GM19468 (cell line): ENCODE measurements around the gene FBXO7.

Experiments used
- ATAC-seq: cut with Tn5 transposase; IDR thresholded peaks from one replicate; pipeline ENCODE4 v1.9.1; 2021; ENCODE audit warnings: mild to moderate bottlenecking, moderate library complexity, moderate number of reproducible peaks; ENCODE audit not compliant: unreplicated experiment; ENCODE audit errors: extremely low read depth

The FBXO7 gene

DNA sequence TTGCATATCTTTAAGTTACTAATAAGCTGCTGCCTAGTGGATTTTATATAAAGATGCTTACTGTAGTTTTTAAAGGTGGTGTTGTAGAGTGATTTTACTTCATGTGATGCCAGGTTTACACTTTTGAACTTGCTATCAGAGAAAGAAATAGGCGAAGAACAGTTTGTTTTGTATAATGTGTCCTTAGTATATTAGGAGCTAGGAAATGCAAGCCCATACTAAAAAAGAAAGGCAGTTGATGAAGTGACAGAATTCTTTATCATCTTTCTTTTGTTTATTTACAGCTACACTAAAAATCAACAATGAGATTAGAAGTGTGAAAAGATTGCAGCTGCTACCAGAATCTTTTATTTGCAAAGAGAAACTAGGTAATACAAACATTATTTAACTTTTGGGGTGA, 12.8 kb downstream of the FBXO7 start:
- no peak for ATAC-seq

DNA sequence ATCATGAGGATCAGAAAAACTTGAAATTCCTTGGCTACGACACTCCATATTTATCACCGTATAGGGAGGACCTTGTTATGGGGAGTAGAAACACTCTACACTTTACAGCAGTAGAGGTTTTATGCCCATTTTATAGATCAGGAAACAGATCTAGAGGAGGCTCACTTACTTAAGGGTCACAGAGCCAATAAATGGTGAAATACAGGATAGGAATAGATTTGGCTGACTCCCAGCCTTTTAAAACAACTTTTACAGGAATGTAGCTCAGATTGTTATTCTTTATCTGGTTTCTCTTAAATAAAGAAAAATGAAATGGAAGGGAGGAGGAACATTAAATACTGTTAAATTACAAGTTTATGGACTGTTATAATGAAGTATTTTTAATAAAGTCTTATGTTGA, 14.8 kb downstream of the FBXO7 start:
- no peak for ATAC-seq

DNA sequence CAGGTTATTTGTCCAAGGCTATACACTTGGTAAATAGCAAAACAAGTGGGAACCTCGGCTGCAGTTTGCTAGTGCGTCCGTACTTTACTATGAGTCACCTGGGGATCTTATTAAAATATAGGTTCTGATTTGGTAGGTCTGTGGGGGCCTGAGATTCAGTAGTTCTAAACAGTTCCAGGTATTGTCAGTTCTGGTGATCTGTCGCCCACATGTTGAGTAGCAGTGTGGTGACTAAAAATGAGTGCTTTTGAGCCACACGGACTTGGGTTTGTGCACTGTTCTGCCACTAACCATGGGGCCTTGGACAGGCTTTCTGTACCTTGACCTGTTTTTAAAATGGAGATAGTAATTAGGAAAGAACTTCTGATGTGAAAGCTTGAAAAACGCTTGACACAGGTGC, 15.7 kb downstream of the FBXO7 start:
- no peak for ATAC-seq

DNA sequence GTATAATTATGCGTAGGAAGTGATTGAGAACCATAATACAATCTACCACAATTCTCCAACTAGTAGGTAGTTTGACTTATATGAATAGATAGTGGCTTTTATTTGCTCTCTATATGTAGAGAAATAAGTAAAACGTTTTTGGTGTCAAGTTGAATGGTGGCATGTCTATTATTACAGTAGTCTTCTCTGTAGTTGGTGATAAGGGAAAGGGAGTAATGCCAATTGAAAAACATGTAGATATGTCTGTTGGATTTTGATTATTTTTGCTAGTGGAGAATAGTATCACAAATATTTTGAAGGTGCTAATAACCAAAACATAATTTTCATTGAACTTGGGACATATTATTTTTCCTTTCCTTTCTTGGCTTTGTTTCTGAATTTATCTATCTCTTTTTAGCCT, 17.5 kb downstream of the FBXO7 start:
- no peak for ATAC-seq

DNA sequence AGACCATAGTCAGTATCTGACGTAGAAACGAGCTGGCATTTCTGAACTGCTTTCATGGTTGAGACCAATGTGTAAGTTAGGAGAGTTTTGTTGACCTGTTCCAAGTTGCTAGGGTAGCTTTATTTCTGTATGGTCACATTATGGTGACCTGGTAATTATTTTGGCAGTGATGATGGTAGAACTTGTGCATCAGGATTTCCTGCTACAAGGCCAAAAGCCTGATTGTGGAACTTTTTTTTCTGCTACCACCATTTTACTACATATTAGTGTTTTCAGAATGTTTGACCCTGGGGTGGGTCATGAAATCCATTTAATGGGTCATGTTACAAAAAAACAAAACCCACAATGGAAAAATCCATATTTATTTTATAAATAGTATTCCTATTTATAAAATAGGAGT, 18.9 kb downstream of the FBXO7 start:
- no peak for ATAC-seq

DNA sequence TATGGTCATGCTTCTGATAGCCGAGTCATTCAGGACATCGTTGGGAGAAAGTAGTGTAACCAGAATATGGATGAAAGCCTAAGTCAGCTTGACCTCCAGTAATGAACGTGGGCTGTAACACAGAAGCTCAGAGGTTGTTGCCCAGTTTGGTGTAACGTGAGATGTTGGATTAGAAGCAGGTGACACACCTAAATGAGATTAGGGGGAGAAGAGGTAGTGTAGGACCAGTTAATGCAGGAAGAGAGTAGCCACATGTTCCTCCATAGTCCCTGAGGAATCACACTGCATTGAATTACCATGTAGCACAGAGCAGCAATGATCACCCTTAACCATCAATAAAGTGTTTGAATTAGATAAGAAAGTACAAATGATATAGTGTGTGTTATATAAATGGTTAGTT, 20.4 kb downstream of the FBXO7 start:
- ATAC-seq = no peak

DNA sequence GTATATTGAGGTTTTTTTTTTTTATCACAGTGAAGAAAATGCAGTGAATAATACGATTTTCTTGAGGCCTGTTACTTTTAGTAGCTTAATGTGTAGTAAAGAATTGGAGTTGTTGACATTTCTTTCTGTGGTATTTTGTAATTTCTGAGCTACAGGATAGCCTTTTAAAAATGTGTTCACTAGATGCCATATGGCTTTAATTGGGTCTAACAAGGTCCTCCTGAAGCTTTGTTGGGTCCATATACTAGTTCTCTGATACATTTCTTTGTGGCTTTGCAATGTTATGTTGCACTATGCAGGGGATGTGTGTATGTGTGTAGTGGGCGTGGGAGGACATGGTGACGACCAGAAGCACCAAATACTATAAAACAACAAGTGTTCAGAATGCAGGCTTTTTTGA, 25.1 kb downstream of the FBXO7 start:
- no peak for ATAC-seq

DNA sequence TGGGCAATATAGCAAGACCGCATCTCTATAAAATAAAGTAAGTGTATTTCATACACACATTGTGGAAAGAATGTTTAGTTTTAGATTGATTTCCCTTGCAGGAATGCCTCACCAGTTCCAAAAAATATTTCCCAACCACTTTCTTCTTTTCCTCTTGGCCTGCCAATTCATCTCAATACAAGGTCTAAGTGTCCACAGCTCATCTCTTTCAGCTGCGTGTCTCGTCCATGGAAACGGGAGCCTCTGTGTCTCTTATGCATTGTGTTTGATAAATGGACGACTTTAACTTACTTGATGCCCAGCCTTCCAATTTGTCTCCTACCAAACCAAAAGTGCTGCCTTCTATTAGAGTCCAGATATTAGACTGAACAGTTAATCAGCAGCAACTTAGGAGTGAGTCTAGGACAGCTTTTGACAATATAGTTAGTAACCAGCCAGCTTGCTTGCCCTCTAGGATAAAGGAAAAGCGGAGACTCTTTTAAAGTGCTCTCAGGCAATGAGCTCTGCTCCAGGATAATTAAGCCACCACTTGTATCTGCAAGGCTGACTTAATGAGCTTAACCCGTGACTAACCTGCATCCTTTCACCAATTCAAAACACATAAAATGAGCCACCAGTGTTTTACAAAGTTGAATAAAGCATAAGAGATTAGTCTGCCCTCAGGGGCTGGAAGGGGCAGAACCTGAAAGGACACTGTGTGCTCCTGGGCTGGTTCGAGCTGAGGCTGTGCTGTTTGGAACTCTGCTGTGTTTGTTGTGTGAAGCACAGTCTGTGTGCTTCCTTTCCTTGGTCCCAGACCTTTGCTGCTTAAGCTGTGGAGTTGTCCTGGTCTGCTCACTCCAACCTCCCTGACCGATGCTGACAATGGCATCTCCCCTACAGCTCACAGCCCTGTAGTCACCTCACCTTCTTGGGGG, 27.5 kb downstream of the FBXO7 start:
- ATAC-seq = no peak

DNA sequence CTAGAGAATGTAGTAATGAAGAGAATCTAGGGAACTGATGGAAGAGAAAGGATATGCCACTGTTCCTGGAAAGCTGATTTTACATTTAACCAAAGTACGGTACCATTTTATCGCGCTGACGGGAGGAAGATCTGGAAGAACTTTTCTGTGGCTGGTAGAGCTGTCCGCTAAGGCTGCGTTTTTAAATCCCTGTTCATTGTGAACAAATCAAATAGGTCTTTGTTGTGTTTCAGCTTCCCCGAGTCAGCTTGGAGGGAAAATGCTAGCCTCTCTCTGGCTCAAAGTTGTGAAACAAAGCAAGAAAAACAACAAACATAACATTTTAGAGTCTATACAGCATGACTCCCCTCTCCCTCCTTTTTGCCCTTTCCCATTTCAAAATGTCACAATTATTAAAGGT, 34.4 kb downstream of the FBXO7 start:
- no peak for ATAC-seq

DNA sequence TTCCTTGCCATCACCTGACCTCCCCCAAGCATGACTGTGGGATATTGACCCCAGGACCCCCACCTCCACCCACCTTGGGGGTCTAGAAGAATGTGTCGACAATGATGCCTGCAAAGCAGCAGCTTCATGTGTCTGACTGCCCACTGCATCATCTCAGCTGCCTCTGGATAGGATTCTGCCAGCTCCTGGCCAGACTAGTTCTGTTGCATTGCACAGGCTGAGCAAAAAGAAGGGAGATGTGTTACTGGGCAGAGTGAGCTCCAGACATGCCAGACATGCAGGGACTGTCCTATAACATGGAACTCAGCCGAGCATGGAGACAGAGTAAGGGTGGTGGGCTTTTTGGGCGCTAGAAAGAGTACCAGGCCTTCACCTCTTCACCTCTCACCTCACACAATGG, 36.7 kb downstream of the FBXO7 start:
- no peak for ATAC-seq

DNA sequence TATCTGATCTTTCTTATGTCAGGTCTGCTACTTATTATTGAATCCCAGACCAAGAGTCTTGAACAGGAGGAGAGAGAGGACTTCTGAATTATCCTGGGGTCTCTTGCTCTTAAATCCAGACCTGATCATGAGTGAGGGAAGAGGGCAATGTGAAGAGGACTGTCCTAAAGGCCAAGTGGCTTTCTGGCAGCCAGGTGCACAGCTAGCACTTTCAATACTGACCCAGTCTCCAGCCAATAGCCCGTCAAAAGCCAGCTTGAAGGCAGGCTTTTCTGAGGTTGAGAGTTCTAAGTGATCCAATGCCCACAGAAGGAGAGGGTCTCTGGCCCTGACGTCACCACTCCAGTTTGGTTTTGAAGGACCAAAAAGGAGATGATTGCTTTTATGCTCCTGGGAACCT, 37.2 kb downstream of the FBXO7 start:
- ATAC-seq = no peak

DNA sequence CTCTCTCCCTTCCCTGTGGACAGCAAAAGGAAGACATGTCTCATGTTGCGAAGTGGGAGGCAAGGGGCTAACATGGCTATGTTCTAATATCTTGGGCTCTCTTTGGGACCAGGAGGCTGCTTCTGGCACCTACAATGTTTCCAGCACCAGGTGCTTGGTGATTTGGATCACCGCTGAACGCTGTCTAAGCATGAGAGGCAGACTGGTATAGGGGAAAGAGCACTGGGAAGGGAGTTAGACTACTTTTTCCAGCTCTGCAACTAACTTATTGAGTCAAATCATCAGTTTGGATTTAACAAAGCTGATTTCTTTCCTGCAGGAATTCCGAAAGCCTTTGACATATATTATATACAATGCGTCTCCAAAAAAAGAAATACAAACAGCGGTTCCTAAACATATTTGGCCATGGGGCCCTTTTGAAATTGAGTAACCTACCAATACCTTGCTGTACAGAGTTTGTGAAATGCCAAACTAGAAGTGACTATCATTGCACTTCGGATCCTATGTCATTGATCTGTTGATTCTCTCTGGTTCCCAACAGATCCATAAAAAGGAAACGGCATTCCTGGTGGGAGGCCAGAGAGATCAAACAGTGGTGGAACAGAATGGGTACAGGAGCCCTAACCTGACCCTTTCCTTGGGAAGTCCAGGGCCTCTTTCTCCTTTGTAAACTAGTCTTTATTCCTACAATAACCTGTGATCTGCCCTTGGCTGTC, 37.8 kb downstream of the FBXO7 start:
- ATAC-seq = no peak

DNA sequence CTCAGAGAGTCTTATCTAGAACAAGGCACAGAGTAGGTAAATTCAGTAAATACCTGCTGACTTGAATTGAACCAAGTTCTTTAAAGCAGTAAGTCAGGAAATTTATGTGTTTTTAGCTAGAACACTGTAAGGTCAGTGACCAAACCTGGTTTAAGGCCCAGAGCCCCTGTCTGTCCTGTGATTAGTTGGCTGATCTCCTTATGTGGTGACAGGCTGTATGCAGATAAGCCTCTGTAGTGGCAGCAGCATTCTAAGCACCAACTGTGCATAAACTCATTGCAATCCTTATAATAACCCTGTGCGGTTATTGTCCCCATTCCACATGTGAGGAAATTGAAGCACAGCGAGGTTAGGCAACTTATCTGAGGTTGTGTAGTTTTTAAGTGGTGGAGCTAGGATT, 40.5 kb downstream of the FBXO7 start:
- no peak for ATAC-seq

DNA sequence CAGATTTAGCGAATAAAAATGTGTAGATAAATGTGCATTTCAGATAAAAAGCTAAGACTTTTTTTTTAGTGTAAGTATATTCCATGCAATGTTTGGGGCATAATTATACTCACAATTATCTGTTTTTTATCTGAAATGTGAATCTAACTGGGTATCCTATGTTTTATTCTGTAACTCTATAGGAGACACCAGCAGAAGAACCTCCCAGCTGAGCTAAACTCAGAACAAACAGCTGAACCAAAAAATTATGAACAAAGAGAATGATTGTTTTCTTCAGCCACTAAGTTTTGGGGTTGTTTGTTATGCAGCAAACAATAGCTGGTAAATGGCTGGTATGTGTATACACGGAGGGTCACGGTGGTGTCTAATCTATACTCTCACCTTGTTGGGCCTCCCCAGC, 42.9 kb downstream of the FBXO7 start:
- no peak for ATAC-seq

DNA sequence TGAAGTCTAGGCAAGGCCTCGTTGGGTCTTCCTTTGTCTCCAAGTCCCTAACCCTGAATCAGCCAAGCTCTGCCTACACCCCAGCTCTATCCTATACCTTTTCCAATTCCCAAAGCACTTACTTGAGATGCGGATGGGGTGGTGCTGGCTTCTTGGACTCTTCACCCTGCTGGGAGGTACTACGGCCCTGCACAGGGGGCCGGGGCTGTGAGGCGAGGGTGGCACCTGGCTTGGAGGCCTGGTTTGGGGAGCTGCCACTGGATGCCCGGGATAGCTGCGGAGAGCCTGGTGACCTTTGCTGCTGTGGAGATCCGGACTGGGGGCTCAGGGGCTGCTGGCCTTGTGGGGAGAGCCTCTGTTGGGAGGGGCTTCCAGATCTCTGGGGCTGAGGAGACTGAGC, 43.3 kb downstream of the FBXO7 start:
- ATAC-seq = no peak

DNA sequence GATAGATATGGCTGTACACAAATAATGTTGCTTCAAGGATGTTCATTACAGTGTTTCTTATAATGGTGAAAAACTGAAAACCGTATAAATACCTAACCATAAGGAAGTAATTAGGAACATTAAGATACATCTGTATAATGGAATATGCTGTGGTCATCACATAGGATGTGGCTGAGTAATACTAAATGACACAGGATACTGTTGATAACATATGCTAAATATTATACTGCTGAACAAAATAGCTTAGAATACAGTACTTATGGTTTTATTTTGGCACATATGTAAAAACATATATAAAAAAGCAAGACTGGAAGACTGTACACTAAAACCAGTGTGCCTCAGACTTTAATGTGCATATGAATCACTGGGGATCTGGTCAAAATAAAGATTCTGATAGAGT, 43.8 kb downstream of the FBXO7 start:
- no peak for ATAC-seq

DNA sequence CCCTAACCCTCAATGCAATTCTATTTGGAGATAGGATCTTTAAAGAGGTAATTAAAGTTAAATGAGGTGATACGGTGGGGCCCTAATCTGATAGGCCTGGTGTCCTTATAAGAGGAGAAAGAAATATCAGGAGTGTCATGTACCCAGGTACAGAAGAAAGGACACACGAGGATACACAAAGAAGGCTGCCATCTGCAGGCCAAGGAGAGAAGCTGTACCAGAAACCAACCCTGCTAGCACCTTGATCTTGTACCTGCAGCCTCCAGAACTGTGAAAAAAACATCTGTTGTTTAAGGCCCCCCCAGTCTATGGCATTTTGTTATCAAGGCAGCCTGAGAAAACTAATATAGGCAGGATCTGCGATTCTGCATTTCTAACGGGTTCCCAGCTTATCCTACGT, 44.2 kb downstream of the FBXO7 start:
- ATAC-seq = no peak

DNA sequence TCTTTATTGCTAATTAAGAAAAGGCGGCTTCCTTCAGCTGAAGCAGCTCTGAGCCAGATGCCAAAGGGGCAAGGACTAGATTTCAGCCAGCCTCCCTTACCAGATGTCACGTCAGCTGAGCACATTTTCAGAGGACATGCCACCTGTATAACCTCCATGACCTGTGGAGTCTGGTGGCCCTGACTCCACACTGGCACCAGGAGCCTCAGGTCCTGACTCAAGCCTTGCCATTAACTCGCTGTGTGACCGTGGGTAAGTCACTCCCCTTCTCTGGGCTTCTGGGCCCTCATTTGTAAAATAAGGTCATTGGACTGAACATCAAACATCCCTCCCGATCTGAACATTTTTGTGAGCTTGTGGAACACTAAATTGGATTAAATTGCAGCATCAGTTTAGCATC, 46.0 kb downstream of the FBXO7 start:
- no peak for ATAC-seq

DNA sequence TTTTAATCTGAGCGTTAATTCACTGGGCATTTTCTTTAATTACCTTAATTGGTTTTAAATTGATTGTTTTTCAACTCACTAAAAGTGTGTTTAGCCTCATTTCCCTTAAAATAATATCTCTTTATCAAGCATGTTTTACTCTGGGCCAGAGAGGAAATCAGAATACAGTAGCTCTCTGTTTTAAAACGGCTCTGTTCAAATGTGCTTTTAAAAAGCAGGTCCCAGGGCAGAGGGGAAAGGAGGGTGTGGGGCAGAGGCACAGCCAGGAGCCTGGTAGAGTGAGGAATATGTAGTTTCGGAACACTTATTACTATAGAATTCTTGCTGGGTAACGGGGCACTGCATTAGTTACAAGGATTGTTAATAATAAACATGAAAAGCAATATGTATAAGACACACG, 47.6 kb downstream of the FBXO7 start:
- no peak for ATAC-seq

DNA sequence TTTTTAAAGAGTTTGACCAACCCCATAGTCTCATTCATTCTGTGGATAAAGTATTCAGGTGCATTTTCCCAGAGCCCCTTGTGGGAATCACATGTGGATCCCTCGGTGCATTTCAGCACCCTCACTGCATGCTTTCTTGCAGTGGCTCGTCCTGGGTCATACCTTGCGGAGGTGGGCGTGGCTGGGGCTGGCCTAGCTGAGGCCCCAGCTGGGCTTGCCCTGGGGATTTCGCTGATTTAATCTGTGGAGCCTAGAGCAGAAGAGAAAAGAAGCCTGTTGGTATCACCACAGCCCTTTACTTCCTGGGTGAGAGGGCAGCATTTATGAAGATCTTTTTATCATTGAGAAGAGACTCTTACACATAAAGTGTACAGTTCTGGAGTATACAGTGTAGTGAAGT, 53.1 kb downstream of the FBXO7 start:
- ATAC-seq = no peak

DNA sequence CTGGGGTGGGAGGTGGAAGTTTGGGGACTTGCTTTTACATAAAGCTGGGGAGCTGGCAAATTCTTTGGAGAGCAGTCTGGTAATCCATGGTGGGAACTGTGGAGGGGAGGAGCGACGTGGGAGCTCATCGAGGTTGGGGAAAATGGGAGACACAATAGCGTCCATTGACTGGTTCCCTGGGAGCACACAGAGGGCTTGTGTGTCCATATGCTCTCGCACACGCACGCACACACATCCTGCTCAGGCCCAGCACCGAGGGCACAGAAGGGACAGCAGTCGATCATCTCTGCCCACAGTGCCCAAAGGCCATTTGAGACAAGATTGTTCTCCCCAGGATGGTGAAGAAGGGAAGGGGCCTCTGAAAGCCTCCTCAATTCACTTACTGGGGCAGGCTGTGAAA, 53.7 kb downstream of the FBXO7 start:
- ATAC-seq = no peak
